ENCODE measurements around the gene CKLF.

The CKLF gene

DNA sequence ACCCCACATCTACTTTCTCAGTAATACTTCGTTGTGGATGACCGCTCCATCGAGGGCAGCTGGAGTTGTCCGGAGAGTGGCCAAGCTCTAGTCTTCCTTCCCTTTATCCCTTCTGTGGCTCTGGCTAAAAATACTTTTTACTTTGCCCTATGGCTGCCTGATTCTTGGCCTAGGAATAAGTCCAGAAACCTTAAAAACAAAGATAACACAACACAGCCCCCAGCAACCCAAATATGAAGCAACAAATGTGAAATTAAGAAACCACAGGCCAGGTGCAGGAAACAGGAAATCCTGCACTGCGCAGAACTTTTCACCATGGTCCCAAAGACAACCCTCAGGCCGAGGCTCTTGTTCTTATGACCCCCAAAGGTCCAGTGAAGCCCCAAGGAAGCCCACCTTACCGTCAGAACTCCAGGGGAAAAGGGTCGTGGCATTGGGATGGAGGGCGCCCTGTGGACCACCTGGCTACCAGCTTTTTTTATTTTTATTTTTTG is 28.5 kb upstream of the CKLF start:
- H3K27ac ChIP-seq (ENCODE audit: low read depth, low read length): no peak overlapping the region
- no peak overlapping the region for H4K8ac ChIP-seq (ENCODE audit: low read depth, low read length)
- H3K79me2 ChIP-seq (ENCODE audit: control insufficient read depth, insufficient read depth, low read length, poor library complexity): no peaks in the 10 kb centered on the region

DNA sequence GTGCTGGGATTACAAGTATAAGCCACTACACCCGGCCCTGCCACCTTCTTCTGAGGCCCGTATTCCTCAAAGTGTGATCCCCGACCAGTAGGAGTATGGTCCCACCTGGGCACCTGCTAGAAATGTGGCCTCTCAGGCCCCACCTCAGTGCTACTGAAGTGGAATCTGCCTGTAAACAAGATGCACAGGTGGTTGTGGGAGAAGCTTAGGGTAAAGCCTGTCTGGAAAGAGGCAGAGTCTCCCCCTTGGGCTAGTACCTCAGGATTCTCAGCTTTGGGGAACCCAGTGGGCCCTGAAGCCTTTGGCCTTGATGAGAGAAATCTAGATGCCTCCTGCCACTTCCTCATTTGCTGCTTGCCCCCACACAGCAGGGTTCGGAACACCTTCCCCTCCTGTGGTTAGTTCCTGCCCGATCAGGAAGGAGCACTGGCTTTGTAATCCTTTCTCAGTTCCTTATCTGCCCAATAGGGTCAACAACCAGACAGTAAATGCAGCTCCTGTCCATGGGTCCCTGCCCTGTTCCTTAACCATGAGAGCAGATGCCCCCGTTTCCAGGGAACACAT is 27.7 kb upstream of the CKLF start:
- Histone ChIP-seq H3K79me2 (ENCODE audit: control insufficient read depth, insufficient read depth, low read length, poor library complexity) (no peaks in the 10 kb centered on the region), H3K79me1 (ENCODE audit: low read length) (peaks cover 4% of the 10 kb centered on the region), H3K27me3 (ENCODE audit: insufficient read depth, low read length) (no peaks in the 10 kb centered on the region), H3K36me3 (ENCODE audit: control insufficient read depth in 1 of 2, insufficient read depth in 2 of 2, low read length in 2 of 2) (peaks cover 4% of the 10 kb centered on the region in 2 experiments), H3K4me1 (ENCODE audit: control insufficient read depth in 1 of 2, insufficient read depth in 2 of 2, low read length in 2 of 2) (peaks cover 9 to 11% of the 10 kb centered on the region in 2 experiments), H3K27ac (ENCODE audit: low read depth, low read length) (no peak overlapping the region), H3K18ac (ENCODE audit: low read length) (no peak overlapping the region), H2AFZ (ENCODE audit: insufficient read depth, low read length, poor library complexity) (no peak overlapping the region), H2BK12ac (ENCODE audit: low read length) (no peak overlapping the region), H2BK5ac (ENCODE audit: low read depth, low read length, poor library complexity) (no peak overlapping the region), H3K4me2 (ENCODE audit: low read length) (no peak overlapping the region), H3K14ac (ENCODE audit: low read length) (no peak overlapping the region), H2BK120ac (ENCODE audit: insufficient read depth, low read length, poor library complexity) (no peak overlapping the region), H3K9ac (ENCODE audit: low read length) (no peak overlapping the region), H3K4ac (ENCODE audit: low read depth, low read length) (no peak overlapping the region), H3K9me3 (ENCODE audit: insufficient read depth, low read depth, low read length) (peaks cover under 1% of the 10 kb centered on the region), H3K23ac (ENCODE audit: low read length) (no peak overlapping the region), H4K12ac (ENCODE audit: low read depth, low read length) (no peak overlapping the region), H2AK5ac (ENCODE audit: low read length) (no peak overlapping the region), H3K4me3 (ENCODE audit: low read depth, low read length) (no peak overlapping the region), H4K91ac (ENCODE audit: low read depth, low read length) (no peak overlapping the region), H4K8ac (ENCODE audit: low read depth, low read length) (no peak overlapping the region)
- no CpG with 5 or more reads among the region's 6 CpGs for WGBS (ENCODE audit: extremely low coverage, insufficient coverage, insufficient read length)
- DNase-seq: no peak

More for the DNA sequence above, 28.5 kb upstream of the CKLF start:
- no CpG with 5 or more reads among the region's 9 CpGs for WGBS (ENCODE audit: extremely low coverage, insufficient coverage, insufficient read length)
- H3K9ac ChIP-seq (ENCODE audit: low read length): no peak overlapping the region
- H4K12ac ChIP-seq (ENCODE audit: low read depth, low read length): no peak overlapping the region
- no peak overlapping the region for H3K4ac ChIP-seq (ENCODE audit: low read depth, low read length)
- DNase-seq: no peak
- H2AFZ ChIP-seq (ENCODE audit: insufficient read depth, low read length, poor library complexity): no peak overlapping the region
- H3K14ac ChIP-seq (ENCODE audit: low read length): no peak overlapping the region
- H3K9me3 ChIP-seq (ENCODE audit: insufficient read depth, low read depth, low read length): peaks cover 2% of the 10 kb centered on the region
- H3K4me2 ChIP-seq (ENCODE audit: low read length): no peak overlapping the region
- no peak overlapping the region for H2BK12ac ChIP-seq (ENCODE audit: low read length)
- H3K27me3 ChIP-seq (ENCODE audit: insufficient read depth, low read length): no peaks in the 10 kb centered on the region
- peaks cover 4% of the 10 kb centered on the region for H3K79me1 ChIP-seq (ENCODE audit: low read length)
- H2BK5ac ChIP-seq (ENCODE audit: low read depth, low read length, poor library complexity): no peak overlapping the region
- no peak overlapping the region for H3K23ac ChIP-seq (ENCODE audit: low read length)
- H3K36me3 ChIP-seq (ENCODE audit: control insufficient read depth in 1 of 2, insufficient read depth in 2 of 2, low read length in 2 of 2): peaks cover 4% of the 10 kb centered on the region in 2 experiments
- no peak overlapping the region for H2AK5ac ChIP-seq (ENCODE audit: low read length)
- H3K18ac ChIP-seq (ENCODE audit: low read length): no peak overlapping the region
- H3K4me3 ChIP-seq (ENCODE audit: low read depth, low read length): no peak overlapping the region
- no peak overlapping the region for H4K91ac ChIP-seq (ENCODE audit: low read depth, low read length)
- peaks cover 9 to 14% of the 10 kb centered on the region in 2 experiments for H3K4me1 ChIP-seq (ENCODE audit: control insufficient read depth in 1 of 2, insufficient read depth in 2 of 2, low read length in 2 of 2)
- H2BK120ac ChIP-seq (ENCODE audit: insufficient read depth, low read length, poor library complexity): no peak overlapping the region

DNA sequence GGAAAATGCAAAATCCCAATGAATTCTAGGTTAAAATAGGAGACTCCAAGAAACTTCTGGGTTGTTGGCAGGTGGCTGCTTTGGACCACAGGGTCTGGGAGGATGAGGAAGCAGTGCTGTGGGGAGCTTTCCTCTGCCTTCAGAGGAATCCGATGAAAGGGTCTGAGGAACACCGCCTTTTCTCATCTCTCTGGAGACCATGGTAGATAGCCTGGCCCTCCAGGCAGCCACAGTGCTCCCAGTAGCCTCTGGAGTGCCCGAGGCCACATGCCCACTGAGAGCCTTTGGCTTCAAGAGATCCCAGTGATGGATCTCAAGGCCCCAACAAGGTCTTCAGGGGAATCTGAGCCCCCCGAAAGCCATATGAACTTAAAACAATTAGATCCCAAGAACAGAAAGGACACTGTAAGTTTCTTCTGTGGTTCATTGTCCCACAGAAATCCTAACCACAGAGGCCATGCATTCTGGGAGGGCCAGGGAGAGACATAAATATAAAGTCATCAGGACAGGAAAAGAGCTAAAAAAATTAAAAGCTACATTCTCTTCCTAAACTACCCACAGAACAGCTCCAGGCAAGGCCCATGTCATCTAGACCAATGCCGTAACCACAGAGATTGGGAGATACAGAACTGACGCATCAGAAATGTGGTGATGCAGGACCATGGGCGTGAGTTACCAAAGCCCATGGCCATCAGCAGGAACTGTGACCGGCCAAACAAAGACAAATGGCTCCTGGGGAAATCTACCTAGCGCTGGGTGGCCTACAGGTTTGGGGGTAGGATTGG is 26.8 kb upstream of the CKLF start:
- H3K18ac ChIP-seq (ENCODE audit: low read length): no peak overlapping the region
- H3K4me1 ChIP-seq (ENCODE audit: control insufficient read depth in 1 of 2, insufficient read depth in 2 of 2, low read length in 2 of 2): peaks cover 4 to 8% of the 10 kb centered on the region in 2 experiments
- no peak overlapping the region for H3K4me2 ChIP-seq (ENCODE audit: low read length)
- H2AK5ac ChIP-seq (ENCODE audit: low read length): no peak overlapping the region
- no CpG with 5 or more reads among the region's 9 CpGs for WGBS (ENCODE audit: extremely low coverage, insufficient coverage, insufficient read length)
- H4K91ac ChIP-seq (ENCODE audit: low read depth, low read length): peak overlapping the region; percentile 63
- DNase-seq: peak; percentile 92 to 94
- H3K4me3 ChIP-seq (ENCODE audit: low read depth, low read length): no peak overlapping the region
- peak overlapping the region; percentile 72 for H2BK120ac ChIP-seq (ENCODE audit: insufficient read depth, low read length, poor library complexity)
- no peak overlapping the region for H3K9ac ChIP-seq (ENCODE audit: low read length)
- no peaks in the 10 kb centered on the region for H3K9me3 ChIP-seq (ENCODE audit: insufficient read depth, low read depth, low read length)
- H3K23ac ChIP-seq (ENCODE audit: low read length): no peak overlapping the region
- H3K27me3 ChIP-seq (ENCODE audit: insufficient read depth, low read length): no peaks in the 10 kb centered on the region
- H3K14ac ChIP-seq (ENCODE audit: low read length): no peak overlapping the region
- H2AFZ ChIP-seq (ENCODE audit: insufficient read depth, low read length, poor library complexity): no peak overlapping the region
- H3K4ac ChIP-seq (ENCODE audit: low read depth, low read length): no peak overlapping the region
- H2BK12ac ChIP-seq (ENCODE audit: low read length): peak overlapping the region; percentile 19
- peaks cover 4% of the 10 kb centered on the region in 2 experiments for H3K36me3 ChIP-seq (ENCODE audit: control insufficient read depth in 1 of 2, insufficient read depth in 2 of 2, low read length in 2 of 2)
- peaks cover 4% of the 10 kb centered on the region for H3K79me1 ChIP-seq (ENCODE audit: low read length)
- H3K79me2 ChIP-seq (ENCODE audit: control insufficient read depth, insufficient read depth, low read length, poor library complexity): no peaks in the 10 kb centered on the region
- H2BK5ac ChIP-seq (ENCODE audit: low read depth, low read length, poor library complexity): no peak overlapping the region
- H3K27ac ChIP-seq (ENCODE audit: low read depth, low read length): no peak overlapping the region
- H4K8ac ChIP-seq (ENCODE audit: low read depth, low read length): no peak overlapping the region
- H4K12ac ChIP-seq (ENCODE audit: low read depth, low read length): no peak overlapping the region

DNA sequence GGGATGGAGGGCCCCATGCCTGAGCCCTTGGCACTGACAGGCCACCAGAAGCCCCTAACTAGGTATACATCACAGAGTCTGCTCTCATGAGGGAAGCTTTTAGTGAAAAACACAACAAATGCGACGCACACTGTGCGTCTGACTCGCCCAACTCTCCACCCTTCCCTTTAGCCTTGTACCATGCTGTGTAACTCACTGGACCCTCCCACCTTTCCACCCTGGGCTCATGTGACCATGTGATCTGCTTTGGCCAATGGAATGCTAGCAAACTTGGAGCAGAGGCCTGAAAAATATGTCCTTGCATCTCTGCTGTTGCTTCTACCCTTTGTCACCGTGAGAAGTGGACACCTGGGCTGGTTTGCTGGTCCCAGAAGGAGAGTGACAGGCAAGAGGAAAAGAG is 24.1 kb upstream of the CKLF start:
- no peak overlapping the region for H3K14ac ChIP-seq (ENCODE audit: low read length)
- H4K8ac ChIP-seq (ENCODE audit: low read depth, low read length): no peak overlapping the region
- H2AFZ ChIP-seq (ENCODE audit: insufficient read depth, low read length, poor library complexity): no peak overlapping the region
- H4K12ac ChIP-seq (ENCODE audit: low read depth, low read length): no peak overlapping the region
- peaks cover 6 to 11% of the 10 kb centered on the region in 2 experiments for H3K36me3 ChIP-seq (ENCODE audit: control insufficient read depth in 1 of 2, insufficient read depth in 2 of 2, low read length in 2 of 2)
- H3K27ac ChIP-seq (ENCODE audit: low read depth, low read length): no peak overlapping the region
- H3K4ac ChIP-seq (ENCODE audit: low read depth, low read length): no peak overlapping the region
- no peak overlapping the region for H2BK12ac ChIP-seq (ENCODE audit: low read length)
- H3K79me1 ChIP-seq (ENCODE audit: low read length): peaks cover 2% of the 10 kb centered on the region
- no peaks in the 10 kb centered on the region for H3K79me2 ChIP-seq (ENCODE audit: control insufficient read depth, insufficient read depth, low read length, poor library complexity)
- H3K23ac ChIP-seq (ENCODE audit: low read length): no peak overlapping the region
- H3K27me3 ChIP-seq (ENCODE audit: insufficient read depth, low read length): no peaks in the 10 kb centered on the region
- no peak overlapping the region for H2BK5ac ChIP-seq (ENCODE audit: low read depth, low read length, poor library complexity)
- H3K9ac ChIP-seq (ENCODE audit: low read length): no peak overlapping the region
- no peaks in the 10 kb centered on the region for H3K4me1 ChIP-seq (ENCODE audit: control insufficient read depth in 1 of 2, insufficient read depth in 2 of 2, low read length in 2 of 2)
- no peak overlapping the region for H3K4me2 ChIP-seq (ENCODE audit: low read length)
- WGBS (ENCODE audit: extremely low coverage, insufficient coverage, insufficient read length): no CpG with 5 or more reads among the region's 5 CpGs
- H4K91ac ChIP-seq (ENCODE audit: low read depth, low read length): no peak overlapping the region
- H3K9me3 ChIP-seq (ENCODE audit: insufficient read depth, low read depth, low read length): no peaks in the 10 kb centered on the region
- H2AK5ac ChIP-seq (ENCODE audit: low read length): no peak overlapping the region
- H2BK120ac ChIP-seq (ENCODE audit: insufficient read depth, low read length, poor library complexity): no peak overlapping the region
- DNase-seq: no peak
- H3K4me3 ChIP-seq (ENCODE audit: low read depth, low read length): no peak overlapping the region
- no peak overlapping the region for H3K18ac ChIP-seq (ENCODE audit: low read length)
